PFSK-1 (cell line): ENCODE measurements around the gene SULF2.

Experiments used
- FOXP2 ChIP-seq: optimal IDR thresholded peaks from 2 replicates; pipeline ENCODE3; 2011; ENCODE audit warnings: borderline replicate concordance, control low read depth, inconsistent platforms; ENCODE audit not compliant: insufficient read depth; ENCODE audit errors: extremely low read length, extremely low read depth
- POLR2AphosphoS5 ChIP-seq: IDR thresholded peaks from 2 replicates; pipeline ENCODE4 v1.6.1; 2012; ENCODE audit warnings: low read depth, mild to moderate bottlenecking, control low read depth, low read length, moderate library complexity
- SIN3A ChIP-seq: IDR thresholded peaks from 2 replicates; pipeline ENCODE4 v1.6.1; 2012; ENCODE audit warnings: mild to moderate bottlenecking, low read length, moderate library complexity, borderline replicate concordance; ENCODE audit not compliant: insufficient read depth
- TAF1 ChIP-seq: IDR thresholded peaks from 2 replicates; pipeline ENCODE4 v1.6.1; 2012; ENCODE audit warnings: low read length, control low read depth, borderline replicate concordance; ENCODE audit not compliant: insufficient read depth
- TF ChIP-seq, protein P1 (sequence below), 2 experiments: IDR thresholded peaks; 2 replicates each; pipeline versions ENCODE4 v1.6.1 to v1.8.0; 2011 to 2012; ENCODE audit warnings: low read depth in 2 of 2, low read length in 2 of 2, control low read depth in 1 of 2, inconsistent platforms in 1 of 2, mild to moderate bottlenecking in 1 of 2, moderate library complexity in 1 of 2; ENCODE audit not compliant: insufficient read depth in 1 of 2

SULF2 gene

DNA sequence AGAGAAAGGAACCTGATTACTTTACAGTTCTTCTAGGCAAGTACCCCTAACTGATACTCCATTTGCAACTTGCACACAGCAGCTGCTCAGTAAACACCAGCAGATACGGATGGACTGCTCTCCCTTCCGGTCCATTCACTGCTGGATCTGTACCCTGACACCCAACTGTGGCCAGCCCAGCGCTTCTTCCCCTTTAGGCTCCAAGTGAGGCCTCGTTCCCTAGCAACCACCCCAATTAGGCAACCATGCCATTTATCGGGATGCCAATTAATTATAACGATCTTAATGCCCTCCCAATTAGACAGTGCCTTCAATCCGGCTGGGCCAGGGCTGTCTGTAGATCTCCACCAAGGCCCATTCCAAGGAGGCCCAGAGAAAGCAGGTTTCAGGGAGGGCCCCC, 3.2 kb downstream of the SULF2 start:
- TF ChIP-seq, protein P1, sequence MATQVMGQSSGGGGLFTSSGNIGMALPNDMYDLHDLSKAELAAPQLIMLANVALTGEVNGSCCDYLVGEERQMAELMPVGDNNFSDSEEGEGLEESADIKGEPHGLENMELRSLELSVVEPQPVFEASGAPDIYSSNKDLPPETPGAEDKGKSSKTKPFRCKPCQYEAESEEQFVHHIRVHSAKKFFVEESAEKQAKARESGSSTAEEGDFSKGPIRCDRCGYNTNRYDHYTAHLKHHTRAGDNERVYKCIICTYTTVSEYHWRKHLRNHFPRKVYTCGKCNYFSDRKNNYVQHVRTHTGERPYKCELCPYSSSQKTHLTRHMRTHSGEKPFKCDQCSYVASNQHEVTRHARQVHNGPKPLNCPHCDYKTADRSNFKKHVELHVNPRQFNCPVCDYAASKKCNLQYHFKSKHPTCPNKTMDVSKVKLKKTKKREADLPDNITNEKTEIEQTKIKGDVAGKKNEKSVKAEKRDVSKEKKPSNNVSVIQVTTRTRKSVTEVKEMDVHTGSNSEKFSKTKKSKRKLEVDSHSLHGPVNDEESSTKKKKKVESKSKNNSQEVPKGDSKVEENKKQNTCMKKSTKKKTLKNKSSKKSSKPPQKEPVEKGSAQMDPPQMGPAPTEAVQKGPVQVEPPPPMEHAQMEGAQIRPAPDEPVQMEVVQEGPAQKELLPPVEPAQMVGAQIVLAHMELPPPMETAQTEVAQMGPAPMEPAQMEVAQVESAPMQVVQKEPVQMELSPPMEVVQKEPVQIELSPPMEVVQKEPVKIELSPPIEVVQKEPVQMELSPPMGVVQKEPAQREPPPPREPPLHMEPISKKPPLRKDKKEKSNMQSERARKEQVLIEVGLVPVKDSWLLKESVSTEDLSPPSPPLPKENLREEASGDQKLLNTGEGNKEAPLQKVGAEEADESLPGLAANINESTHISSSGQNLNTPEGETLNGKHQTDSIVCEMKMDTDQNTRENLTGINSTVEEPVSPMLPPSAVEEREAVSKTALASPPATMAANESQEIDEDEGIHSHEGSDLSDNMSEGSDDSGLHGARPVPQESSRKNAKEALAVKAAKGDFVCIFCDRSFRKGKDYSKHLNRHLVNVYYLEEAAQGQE (IDR thresholded peaks at IDR 0.05; ENCODE audit: insufficient read depth in 1 of 2, low read depth in 2 of 2, low read length in 2 of 2), result no peak
- TF ChIP-seq SIN3A (no peak), TAF1 (no peak), FOXP2 (no peak), POLR2AphosphoS5 (no peak)

DNA sequence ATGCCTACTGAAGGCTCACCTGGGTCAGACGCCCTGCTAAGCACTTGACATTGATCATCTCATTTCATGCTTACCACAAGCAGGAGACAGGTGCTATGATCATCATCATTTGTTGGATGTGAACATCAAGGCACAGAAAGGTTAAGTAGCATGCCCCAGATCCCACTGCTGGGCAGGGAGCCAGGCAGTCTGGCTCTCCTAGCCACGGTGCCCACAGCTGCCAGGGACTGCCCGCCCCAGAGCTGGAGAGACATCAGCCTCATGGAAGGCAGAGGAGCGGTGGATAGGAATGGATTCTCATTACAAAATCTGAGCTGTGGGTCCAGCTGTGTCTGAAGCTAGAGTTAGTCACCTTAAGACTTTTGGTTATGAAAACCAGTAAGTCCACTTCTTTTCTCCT, 3.6 kb downstream of the SULF2 start:
- TF ChIP-seq SIN3A, result no peak
- TF ChIP-seq FOXP2, result no peak
- no peak for TF ChIP-seq TAF1
- TF ChIP-seq, protein P1 (IDR thresholded peaks at IDR 0.05; ENCODE audit: insufficient read depth in 1 of 2, low read depth in 2 of 2, low read length in 2 of 2), result no peak
- TF ChIP-seq POLR2AphosphoS5, result no peak

DNA sequence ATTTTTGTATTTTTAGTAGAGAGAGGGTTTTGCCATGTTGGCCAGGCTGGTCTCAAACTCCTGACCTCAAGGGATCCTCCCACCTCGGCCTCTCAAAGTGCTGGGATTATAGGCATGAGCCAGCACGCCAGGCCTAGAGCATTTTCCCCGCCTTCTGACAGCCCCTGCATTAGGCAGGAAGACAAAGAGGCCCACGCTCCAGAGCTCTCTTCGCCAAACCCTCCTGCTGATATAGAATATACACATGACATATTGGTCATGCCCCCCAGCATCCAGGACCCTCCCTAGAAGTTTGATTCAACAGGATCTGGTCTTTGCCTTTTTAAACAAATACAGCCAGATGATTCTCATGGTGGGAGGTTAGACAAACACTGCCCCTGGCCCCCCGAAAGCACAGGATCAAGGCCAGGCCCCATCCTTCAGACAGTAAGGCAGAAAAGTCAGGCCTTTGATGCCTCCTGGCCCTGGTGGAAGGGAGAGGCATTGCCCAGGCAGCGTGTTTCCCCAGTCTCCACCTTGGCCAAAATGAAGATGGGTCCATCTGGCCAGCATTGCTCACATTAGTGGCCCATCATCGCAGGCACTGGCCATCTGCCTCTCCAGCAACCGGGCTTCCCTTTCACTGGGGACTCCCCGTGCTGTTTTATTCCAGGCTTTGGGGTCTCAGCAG, 4.4 kb downstream of the SULF2 start:
- no peak for TF ChIP-seq POLR2AphosphoS5
- no peak for TF ChIP-seq TAF1
- no peak for TF ChIP-seq SIN3A
- TF ChIP-seq, protein P1 (IDR thresholded peaks at IDR 0.05; ENCODE audit: insufficient read depth in 1 of 2, low read depth in 2 of 2, low read length in 2 of 2), result no peak
- TF ChIP-seq FOXP2, result no peak

DNA sequence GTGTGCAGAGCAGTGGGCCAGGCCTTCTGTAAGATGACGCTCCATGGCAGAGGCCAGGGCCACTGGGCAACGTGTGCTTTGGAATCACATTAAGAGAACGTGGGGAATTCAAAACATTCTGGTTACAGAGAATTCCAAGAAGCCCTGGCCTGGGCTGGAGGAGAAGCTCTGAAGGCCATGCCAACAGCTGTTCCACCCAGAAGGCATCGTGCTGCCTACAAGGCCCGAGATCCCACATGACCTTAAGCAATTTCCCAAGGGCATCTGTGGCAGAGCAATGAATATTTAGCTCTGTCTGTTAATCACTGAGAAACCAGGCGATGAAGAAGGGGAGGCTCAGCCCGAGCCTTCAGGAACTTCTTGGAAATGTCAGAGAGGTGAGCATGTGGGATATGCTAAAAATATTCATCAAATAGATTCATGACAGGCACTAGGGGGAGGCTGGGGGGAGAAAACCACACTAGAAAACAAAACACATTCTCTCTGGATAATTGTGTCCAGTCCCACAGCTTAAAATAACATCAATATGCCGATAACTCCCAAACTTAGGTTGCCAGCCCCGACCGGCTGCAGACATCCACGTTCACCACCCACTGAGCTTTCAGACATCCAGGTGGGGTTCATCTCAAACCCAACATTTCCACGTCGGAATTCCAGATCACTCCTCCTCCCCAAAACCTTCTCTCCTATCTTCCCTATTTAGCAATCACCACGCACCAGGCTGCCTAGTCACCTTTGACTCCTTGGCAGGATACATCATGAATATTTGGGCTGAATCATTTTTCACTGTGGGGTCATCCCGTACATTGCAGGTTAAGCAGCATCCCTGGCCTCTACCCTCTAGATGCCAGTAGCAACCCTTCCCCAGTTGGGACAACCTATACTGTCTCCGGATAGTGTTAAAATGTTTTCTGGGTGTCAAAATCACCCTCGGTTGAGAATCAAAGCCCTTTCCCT, 6.6 kb downstream of the SULF2 start:
- no peak for TF ChIP-seq FOXP2

DNA sequence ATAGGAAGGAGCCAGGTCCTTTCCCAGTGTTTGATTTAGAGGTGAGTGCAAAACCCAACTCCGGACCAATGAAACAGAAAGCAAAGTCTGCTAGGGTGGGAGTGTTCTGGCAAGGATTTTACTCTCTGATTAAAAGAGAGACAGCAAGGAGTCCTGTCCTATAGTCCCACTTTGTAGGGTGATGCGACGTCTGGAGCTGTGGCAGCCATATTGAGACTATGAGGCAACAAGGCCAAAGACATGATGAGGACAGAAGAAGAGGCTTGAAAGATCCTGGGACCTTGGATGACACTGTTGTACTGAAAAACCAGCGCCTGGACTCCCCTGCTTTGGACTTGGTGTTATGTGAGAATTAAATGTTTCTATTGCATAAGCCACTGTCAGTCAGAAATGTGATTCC, 8.1 kb downstream of the SULF2 start:
- TF ChIP-seq POLR2AphosphoS5, result no peak

DNA sequence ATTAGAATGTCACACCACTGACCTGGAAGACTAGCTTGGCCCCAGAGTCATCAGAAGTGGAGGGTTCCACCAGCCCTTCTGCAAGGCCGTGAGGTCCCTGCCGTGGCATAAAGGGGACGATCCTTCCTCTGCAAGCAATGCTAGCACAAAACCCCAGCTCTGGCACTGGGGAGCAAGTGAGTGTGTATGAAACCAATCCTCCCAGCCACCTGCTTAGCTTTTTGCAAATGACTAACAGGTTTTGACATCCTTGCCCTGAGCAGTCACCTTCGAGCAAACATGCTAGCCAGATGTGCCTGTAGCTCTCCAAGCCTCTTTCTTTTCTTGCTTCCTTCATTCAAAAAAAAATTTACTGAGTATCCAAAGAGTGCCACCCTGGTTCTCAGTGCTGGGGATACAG, 8.6 kb downstream of the SULF2 start:
- TF ChIP-seq SIN3A (no peak), POLR2AphosphoS5 (no peak), TAF1 (no peak), FOXP2 (no peak)
- TF ChIP-seq, protein P1 (IDR thresholded peaks at IDR 0.05; ENCODE audit: insufficient read depth in 1 of 2, low read depth in 2 of 2, low read length in 2 of 2), result no peak
